Stimulated activated CD4-positive, alpha-beta T cell treated with anti-CD3 and anti-CD28 coated beads, Interleukin-4, amount 100 ng/mL, for 1 hour (primary cell): Measurements from ENCODE around the gene BMPR1A.

Experiments used
- DNase-seq: peaks from one replicate; pipeline ENCODE4 v3.0.0-alpha.2; 2020

The BMPR1A gene

GRCh38 chr10:86768412-86769062 is 12.1 kb downstream of the BMPR1A start:
- DNase-seq = no peak

GRCh38 chr10:86769991-86770390 is 13.6 kb downstream of the BMPR1A start:
- DNase-seq = no peak

- DNase-seq = no peak
Measured at GRCh38 chr10:86770412-86770960, 14.1 kb downstream of the BMPR1A start.

GRCh38 chr10:86773498-86773897 is 17.1 kb downstream of the BMPR1A start:
- DNase-seq = no peak

- no peak for DNase-seq
Measured at GRCh38 chr10:86775056-86775869, 18.8 kb downstream of the BMPR1A start.

- no peak for DNase-seq
Measured at GRCh38 chr10:86775870-86776180, 19.4 kb downstream of the BMPR1A start.

GRCh38 chr10:86779220-86780017 is 23.0 kb downstream of the BMPR1A start:
- no peak for DNase-seq

- DNase-seq = no peak
Measured at GRCh38 chr10:86782701-86783418, 26.4 kb downstream of the BMPR1A start.

- DNase-seq = no peak
Measured at GRCh38 chr10:86785037-86785436, 28.6 kb downstream of the BMPR1A start.

GRCh38 chr10:86785968-86786367 is 29.5 kb downstream of the BMPR1A start:
- DNase-seq = no peak

- no peak for DNase-seq
Measured at GRCh38 chr10:86786368-86786767, 29.9 kb downstream of the BMPR1A start.

- no peak for DNase-seq
Measured at GRCh38 chr10:86790394-86790793, 34.0 kb downstream of the BMPR1A start.

- no peak for DNase-seq
Measured at GRCh38 chr10:86792461-86793167, 36.2 kb downstream of the BMPR1A start.

- DNase-seq = no peak
Measured at GRCh38 chr10:86793696-86794095, 37.3 kb downstream of the BMPR1A start.

GRCh38 chr10:86795353-86795752 is 38.9 kb downstream of the BMPR1A start:
- DNase-seq = no peak

GRCh38 chr10:86798025-86798424 is 41.6 kb downstream of the BMPR1A start:
- DNase-seq = no peak

- no peak for DNase-seq
Measured at GRCh38 chr10:86798611-86799010, 42.2 kb downstream of the BMPR1A start.

- no peak for DNase-seq
Measured at GRCh38 chr10:86799188-86799845, 42.9 kb downstream of the BMPR1A start.

GRCh38 chr10:86801995-86802394 is 45.6 kb downstream of the BMPR1A start:
- no peak for DNase-seq

- DNase-seq = no peak
Measured at GRCh38 chr10:86802473-86803108, 46.2 kb downstream of the BMPR1A start.

- no peak for DNase-seq
Measured at GRCh38 chr10:86803156-86803555, 46.7 kb downstream of the BMPR1A start.
